Hepatocyte (in vitro differentiated cells): ENCODE data around the gene PEX1. TPM values are rescaled to one million over a fixed set of nuclear protein-coding genes. Genes with fewer than 3 reads are reported as not detected.
"Not testable (repeated sequence)": the region's sequence is repeated elsewhere in the genome, so short reads cannot be mapped to it uniquely, and the experiment has no call there.

ENCODE experiments used
- DNase-seq: peaks from one replicate; pipeline ENCODE4 v3.0.0-alpha.2; 2016; ENCODE audit warnings: low spot score
- H2AFZ ChIP-seq: fragments of 200-600 bp; sonication (generic); 2 replicates; pipeline ENCODE4 v1.6.0; 2016; ENCODE audit warnings: antibody characterized with exemption, mild to moderate bottlenecking
- H3K27ac ChIP-seq: fragments of 200-600 bp; sonication (generic); 2 replicates; pipeline ENCODE4 v1.5.1; 2016; ENCODE audit warnings: mild to moderate bottlenecking
- H3K27me3 ChIP-seq: fragments of 200-600 bp; sonication (generic); 2 replicates; pipeline ENCODE4 v1.6.1; 2016
- H3K36me3 ChIP-seq: fragments of 200-600 bp; sonication (generic); replicated peaks from 2 replicates; pipeline ENCODE4 v1.5.1; 2016; ENCODE audit warnings: low read depth; ENCODE audit not compliant: insufficient read depth
- H3K4me1 ChIP-seq: fragments of 200-600 bp; sonication (generic); 2 replicates; pipeline ENCODE4 v1.5.1; 2016; ENCODE audit warnings: mild to moderate bottlenecking, moderate library complexity; ENCODE audit not compliant: insufficient read depth
- H3K4me2 ChIP-seq: fragments of 200-600 bp; sonication (generic); 2 replicates; pipeline ENCODE4 v1.6.0; 2016
- H3K4me3 ChIP-seq: fragments of 200-600 bp; sonication (generic); 2 replicates; pipeline ENCODE4 v1.5.1; 2016; ENCODE audit warnings: mild to moderate bottlenecking
- H3K79me2 ChIP-seq: fragments of 200-600 bp; sonication (generic); 2 replicates; pipeline ENCODE4 v1.6.0; 2017; ENCODE audit warnings: mild to moderate bottlenecking
- H3K9me2 ChIP-seq: fragments of 200-600 bp; sonication (generic); replicated peaks from 2 replicates; pipeline ENCODE4 v1.6.0; 2017; ENCODE audit warnings: mild to moderate bottlenecking; ENCODE audit not compliant: insufficient read depth
- H3K9me3 ChIP-seq: fragments of 200-600 bp; sonication (generic); 2 replicates; pipeline ENCODE4 v1.5.1; 2016; ENCODE audit warnings: low read depth, mild to moderate bottlenecking
- H4K20me1 ChIP-seq: fragments of 200-600 bp; sonication (generic); 2 replicates; pipeline ENCODE4 v1.6.0; 2016; ENCODE audit warnings: mild to moderate bottlenecking; ENCODE audit not compliant: insufficient read depth, poor library complexity, severe bottlenecking
- CTCF ChIP-seq: fragments of 200-600 bp; sonication (generic); IDR thresholded peaks from 2 replicates; pipeline ENCODE4 v1.5.1; 2016; ENCODE audit warnings: antibody characterized with exemption, mild to moderate bottlenecking; ENCODE audit not compliant: poor library complexity
- EZH2 ChIP-seq: fragments of 200-600 bp; sonication (generic); IDR thresholded peaks from 2 replicates; pipeline ENCODE4 v1.6.1; 2016; ENCODE audit warnings: antibody characterized with exemption, mild to moderate bottlenecking, borderline replicate concordance
- EZH2phosphoT487 ChIP-seq: fragments of 200-600 bp; sonication (generic); IDR thresholded peaks from one replicate; pipeline ENCODE4 v1.6.1; 2018; ENCODE audit warnings: antibody characterized with exemption, mild to moderate bottlenecking, low read depth, moderate library complexity; ENCODE audit not compliant: unreplicated experiment, severe bottlenecking
- WGBS: methylation state at CpG from one replicate; pipeline ENCODE4 v1.1.6; 2016; ENCODE audit warnings: low lambda C conversion rate; ENCODE audit errors: missing lambda C conversion rate; 5-methylcytosine and 5-hydroxymethylcytosine counted together
- polyA plus RNA-seq: library from polyadenylated mRNA; unstranded; fragments of >200 nt; fragmentation: Nextera tagmentation; extraction: Ambion mirVana; gene quantifications from 2 replicates; pipeline ENCODE4 v1.2.1, GENCODE V29; 2016
- total RNA-seq: library from RNA; depleted of rRNA; stranded (reverse); fragments of >200 nt; gene quantifications from 2 replicates; pipeline ENCODE4 v1.2.3, GENCODE V29; 2014

PEX1 gene
- total and polyA plus RNA-seq, 2 experiments from 2014 or later, result 10.6 to 23.2 TPM

GRCh38 chr7:92557249-92557648 is 28.9 kb upstream of the PEX1 start:
- Histone ChIP-seq H3K27ac (no peak overlapping the region), H2AFZ (no peak overlapping the region), H3K79me2 (no peaks in the 10 kb centered on the region), H3K27me3 (no peaks in the 10 kb centered on the region), H3K9me2 (no peaks in the 10 kb centered on the region), H4K20me1 (no peaks in the 10 kb centered on the region), H3K4me1 (no peaks in the 10 kb centered on the region), H3K9me3 (no peaks in the 10 kb centered on the region), H3K4me2 (no peak overlapping the region), H3K36me3 (no peaks in the 10 kb centered on the region), H3K4me3 (no peak overlapping the region)
- no peak for TF ChIP-seq CTCF
- TF ChIP-seq EZH2phosphoT487, result no peak
- no peak for DNase-seq
- WGBS, result 98% methylated on average over 2 of the region's 2 CpGs

GRCh38 chr7:92550194-92550593 is 21.9 kb upstream of the PEX1 start:
- WGBS, result 85% methylated on average over 4 of the region's 4 CpGs
- Histone ChIP-seq H3K36me3 (no peaks in the 10 kb centered on the region), H3K27me3 (no peaks in the 10 kb centered on the region), H3K4me1 (no peaks in the 10 kb centered on the region), H2AFZ (no peak overlapping the region), H3K4me2 (no peak overlapping the region), H4K20me1 (no peaks in the 10 kb centered on the region), H3K4me3 (no peak overlapping the region), H3K79me2 (no peaks in the 10 kb centered on the region), H3K9me2 (no peaks in the 10 kb centered on the region), H3K9me3 (no peaks in the 10 kb centered on the region), H3K27ac (no peak overlapping the region)
- TF ChIP-seq EZH2, result no peak
- TF ChIP-seq EZH2phosphoT487, result no peak
- TF ChIP-seq CTCF, result no peak
- no peak for DNase-seq

- DNase-seq, result no peak
- H3K4me1 ChIP-seq, result no peaks in the 10 kb centered on the region
- 97% methylated on average over 6 of the region's 6 CpGs for WGBS
Measured at GRCh38 chr7:92547579-92547978, 19.3 kb upstream of the PEX1 start.

GRCh38 chr7:92546856-92547497 is 18.7 kb upstream of the PEX1 start:
- H3K27ac ChIP-seq, result no peak overlapping the region
- H3K27me3 ChIP-seq, result no peaks in the 10 kb centered on the region
- no peak overlapping the region for H2AFZ ChIP-seq
- H4K20me1 ChIP-seq, result no peaks in the 10 kb centered on the region
- no peak overlapping the region for H3K4me2 ChIP-seq
- TF ChIP-seq EZH2 (no peak), EZH2phosphoT487 (no peak), CTCF (no peak)
- H3K9me2 ChIP-seq, result no peaks in the 10 kb centered on the region
- 94% methylated on average over 17 of the region's 17 CpGs for WGBS
- no peaks in the 10 kb centered on the region for H3K9me3 ChIP-seq
- no peaks in the 10 kb centered on the region for H3K4me1 ChIP-seq
- H3K79me2 ChIP-seq, result no peaks in the 10 kb centered on the region
- H3K4me3 ChIP-seq, result no peak overlapping the region
- no peak for DNase-seq
- H3K36me3 ChIP-seq, result no peaks in the 10 kb centered on the region

More at GRCh38 chr7:92547579-92547978, 19.3 kb upstream of the PEX1 start:
- Histone ChIP-seq H3K27me3 (no peaks in the 10 kb centered on the region), H3K4me3 (no peak overlapping the region), H3K27ac (no peak overlapping the region), H3K79me2 (no peaks in the 10 kb centered on the region), H2AFZ (no peak overlapping the region), H3K4me2 (no peak overlapping the region), H3K9me3 (no peaks in the 10 kb centered on the region), H3K9me2 (no peaks in the 10 kb centered on the region), H3K36me3 (no peaks in the 10 kb centered on the region), H4K20me1 (no peaks in the 10 kb centered on the region)
- TF ChIP-seq EZH2 (no peak), EZH2phosphoT487 (no peak)

- not testable (repeated sequence) for H3K4me2 ChIP-seq, H3K79me2 ChIP-seq, H3K9me2 ChIP-seq, DNase-seq, H3K36me3 ChIP-seq, H4K20me1 ChIP-seq, H3K9me3 ChIP-seq, H2AFZ ChIP-seq, H3K27ac ChIP-seq, H3K27me3 ChIP-seq, H3K4me1 ChIP-seq, H3K4me3 ChIP-seq
- 91% methylated on average over 17 of the region's 30 CpGs for WGBS
Measured at GRCh38 chr7:92545116-92545515, 16.8 kb upstream of the PEX1 start.

GRCh38 chr7:92543542-92543941 is 15.2 kb upstream of the PEX1 start:
- H2AFZ ChIP-seq, H3K9me2 ChIP-seq, H3K27ac ChIP-seq, H3K9me3 ChIP-seq, H3K36me3 ChIP-seq, H4K20me1 ChIP-seq, H3K27me3 ChIP-seq, H3K4me2 ChIP-seq, DNase-seq, H3K4me3 ChIP-seq, H3K79me2 ChIP-seq, H3K4me1 ChIP-seq: not testable (repeated sequence)
- WGBS, result 85% methylated on average over 3 of the region's 3 CpGs
